Parathyroid adenoma (tissue), 2 donors: ENCODE measurements around the gene NEO1.

ENCODE experiments used
- H2AFZ ChIP-seq: fragments of 300-600 bp; sonication (generic); one replicate; pipeline ENCODE4 v1.7.0; 2017; ENCODE audit warnings: antibody characterized with exemption, mild to moderate bottlenecking
- H3K27ac ChIP-seq: fragments of 300-600 bp; sonication (generic); one replicate; pipeline ENCODE4 v1.7.0; 2017
- H3K27me3 ChIP-seq: fragments of 300-600 bp; sonication (generic); one replicate; pipeline ENCODE4 v1.7.0; 2017; ENCODE audit warnings: low read length; ENCODE audit not compliant: control insufficient read depth, insufficient read depth
- H3K36me3 ChIP-seq: fragments of 300-600 bp; sonication (generic); one replicate; pipeline ENCODE4 v1.7.0; 2017; ENCODE audit warnings: low read length; ENCODE audit not compliant: control insufficient read depth, insufficient read depth
- H3K4me1 ChIP-seq: fragments of 300-600 bp; sonication (generic); one replicate; pipeline ENCODE4 v1.7.0; 2017; ENCODE audit warnings: control low read depth
- H3K4me2 ChIP-seq: fragments of 300-600 bp; sonication (generic); one replicate; pipeline ENCODE4 v1.7.0; 2017; ENCODE audit warnings: low read length
- H3K4me3 ChIP-seq: fragments of 300-600 bp; sonication (generic); one replicate; pipeline ENCODE4 v1.7.0; 2017; ENCODE audit warnings: low read depth, low read length
- H3K79me2 ChIP-seq: fragments of 300-600 bp; sonication (generic); one replicate; pipeline ENCODE4 v1.7.0; 2017; ENCODE audit warnings: control low read depth
- H3K9ac ChIP-seq: fragments of 300-600 bp; sonication (generic); one replicate; pipeline ENCODE4 v1.7.0; 2017; ENCODE audit warnings: mild to moderate bottlenecking
- H3K9me3 ChIP-seq: fragments of 300-600 bp; sonication (generic); one replicate; pipeline ENCODE4 v1.7.0; 2017; ENCODE audit warnings: low read length; ENCODE audit not compliant: control insufficient read depth
- TF ChIP-seq, protein P1 (sequence below): fragments of 300-600 bp; sonication (generic); IDR thresholded peaks from one replicate; pipeline ENCODE4 v1.7.0; 2017; ENCODE audit warnings: antibody characterized with exemption, mild to moderate bottlenecking
- donor health status: primary hyperparathyroidism.

Gene NEO1

DNA sequence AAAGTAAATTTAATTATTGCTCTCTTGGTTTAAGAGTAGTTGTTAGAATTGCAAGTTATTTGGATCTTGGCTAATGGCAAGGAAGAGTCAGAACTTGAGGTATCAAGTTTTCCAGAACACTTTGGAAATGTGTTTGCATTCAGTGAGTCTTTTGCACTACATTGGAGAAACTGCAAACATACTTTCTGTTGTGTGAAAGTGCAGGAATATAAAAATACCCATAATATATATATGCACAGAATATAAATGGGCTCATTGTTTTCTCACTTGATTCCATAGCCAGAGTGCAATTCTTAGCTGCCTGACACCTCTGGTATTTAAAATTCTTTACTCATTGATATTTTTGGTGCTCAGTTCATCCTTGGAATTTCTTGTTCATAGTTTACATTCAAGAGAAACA is 223.6 kb downstream of the NEO1 start:
- no peak overlapping the region for H3K9ac ChIP-seq
- H2AFZ ChIP-seq, result no peak overlapping the region
- H3K4me2 ChIP-seq, result no peak overlapping the region
- H3K9me3 ChIP-seq, result no peaks in the 10 kb centered on the region
- TF ChIP-seq, protein P1, sequence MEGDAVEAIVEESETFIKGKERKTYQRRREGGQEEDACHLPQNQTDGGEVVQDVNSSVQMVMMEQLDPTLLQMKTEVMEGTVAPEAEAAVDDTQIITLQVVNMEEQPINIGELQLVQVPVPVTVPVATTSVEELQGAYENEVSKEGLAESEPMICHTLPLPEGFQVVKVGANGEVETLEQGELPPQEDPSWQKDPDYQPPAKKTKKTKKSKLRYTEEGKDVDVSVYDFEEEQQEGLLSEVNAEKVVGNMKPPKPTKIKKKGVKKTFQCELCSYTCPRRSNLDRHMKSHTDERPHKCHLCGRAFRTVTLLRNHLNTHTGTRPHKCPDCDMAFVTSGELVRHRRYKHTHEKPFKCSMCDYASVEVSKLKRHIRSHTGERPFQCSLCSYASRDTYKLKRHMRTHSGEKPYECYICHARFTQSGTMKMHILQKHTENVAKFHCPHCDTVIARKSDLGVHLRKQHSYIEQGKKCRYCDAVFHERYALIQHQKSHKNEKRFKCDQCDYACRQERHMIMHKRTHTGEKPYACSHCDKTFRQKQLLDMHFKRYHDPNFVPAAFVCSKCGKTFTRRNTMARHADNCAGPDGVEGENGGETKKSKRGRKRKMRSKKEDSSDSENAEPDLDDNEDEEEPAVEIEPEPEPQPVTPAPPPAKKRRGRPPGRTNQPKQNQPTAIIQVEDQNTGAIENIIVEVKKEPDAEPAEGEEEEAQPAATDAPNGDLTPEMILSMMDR, result no peak
- H3K4me1 ChIP-seq, result no peaks in the 10 kb centered on the region
- H3K27me3 ChIP-seq, result no peaks in the 10 kb centered on the region
- H3K79me2 ChIP-seq, result no peaks in the 10 kb centered on the region
- H3K27ac ChIP-seq, result no peak overlapping the region
- H3K36me3 ChIP-seq, result no peaks in the 10 kb centered on the region
- no peak overlapping the region for H3K4me3 ChIP-seq

DNA sequence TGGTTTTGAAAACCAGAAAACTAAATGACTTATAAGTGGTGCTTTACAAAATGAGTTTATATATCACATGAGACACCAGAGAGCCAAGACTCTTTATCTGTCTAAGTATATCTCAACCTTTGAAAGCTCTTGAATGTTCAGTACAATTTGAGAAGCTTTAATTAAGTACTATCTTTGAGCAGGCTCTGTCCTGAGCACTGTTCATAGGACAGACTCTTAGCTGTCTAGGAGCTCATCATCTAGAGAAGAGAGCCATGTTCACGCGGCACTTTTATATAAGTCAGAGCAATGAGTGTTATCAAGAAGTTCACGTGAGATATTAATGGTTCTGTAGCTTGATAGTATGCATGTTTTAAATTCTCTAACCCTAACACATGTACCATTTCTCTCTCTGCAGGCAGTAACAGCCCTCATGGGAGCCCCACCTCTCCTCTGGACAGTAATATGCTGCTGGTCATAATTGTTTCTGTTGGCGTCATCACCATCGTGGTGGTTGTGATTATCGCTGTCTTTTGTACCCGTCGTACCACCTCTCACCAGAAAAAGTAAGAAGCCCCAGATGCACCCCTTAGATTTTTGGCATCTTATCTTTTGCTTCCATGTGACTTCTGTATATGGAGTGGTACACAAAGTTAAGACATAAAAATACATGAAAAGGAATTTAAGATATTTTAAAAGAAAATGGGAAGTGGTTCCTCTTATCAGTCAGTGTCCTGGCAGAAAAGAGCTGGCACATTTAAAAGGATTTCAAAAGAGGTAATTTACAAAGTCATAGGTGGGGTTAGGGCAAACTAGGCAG is 230.5 kb downstream of the NEO1 start:
- H3K79me2 ChIP-seq, result no peaks in the 10 kb centered on the region
- H2AFZ ChIP-seq, result no peak overlapping the region
- TF ChIP-seq, protein P1, result no peak
- no peaks in the 10 kb centered on the region for H3K27me3 ChIP-seq
- H3K27ac ChIP-seq, result no peak overlapping the region
- H3K36me3 ChIP-seq, result no peaks in the 10 kb centered on the region
- no peaks in the 10 kb centered on the region for H3K9me3 ChIP-seq
- no peaks in the 10 kb centered on the region for H3K4me1 ChIP-seq
- H3K4me2 ChIP-seq, result no peak overlapping the region
- no peak overlapping the region for H3K4me3 ChIP-seq
- H3K9ac ChIP-seq, result no peak overlapping the region

DNA sequence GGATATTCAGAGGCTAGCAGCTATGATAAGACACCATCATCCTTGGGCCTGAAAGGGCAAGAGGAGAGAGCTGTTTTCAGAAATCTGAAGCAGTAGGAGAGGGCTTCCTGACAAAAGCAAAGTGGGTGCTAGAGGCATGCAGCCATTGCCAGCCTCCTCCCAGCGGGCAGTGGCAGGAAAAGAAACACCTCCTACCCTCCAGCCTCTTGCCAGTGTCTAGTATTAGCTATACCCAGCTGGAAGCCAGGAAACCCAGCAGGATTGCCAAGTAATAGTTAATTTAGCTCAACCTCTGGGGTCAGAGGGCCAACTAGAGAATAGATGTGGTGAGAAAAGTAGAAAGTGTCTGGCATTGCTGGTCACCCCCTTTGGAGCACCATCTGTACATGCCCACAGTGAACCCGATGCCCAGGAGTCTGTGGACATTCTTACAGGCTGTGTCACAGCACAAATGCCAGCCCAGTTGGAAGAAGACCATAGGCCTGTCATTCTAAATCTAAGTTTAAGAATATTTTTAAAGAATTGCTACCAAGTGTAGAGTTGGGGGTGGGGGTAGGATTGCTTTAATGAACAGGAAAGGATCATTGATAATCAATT is 231.2 kb downstream of the NEO1 start:
- Histone ChIP-seq H3K9ac (no peak overlapping the region), H2AFZ (no peak overlapping the region), H3K36me3 (no peaks in the 10 kb centered on the region), H3K9me3 (no peaks in the 10 kb centered on the region), H3K27me3 (no peaks in the 10 kb centered on the region), H3K4me3 (no peak overlapping the region), H3K27ac (no peak overlapping the region), H3K4me2 (no peak overlapping the region), H3K79me2 (no peaks in the 10 kb centered on the region), H3K4me1 (no peaks in the 10 kb centered on the region)
- TF ChIP-seq, protein P1, result no peak

DNA sequence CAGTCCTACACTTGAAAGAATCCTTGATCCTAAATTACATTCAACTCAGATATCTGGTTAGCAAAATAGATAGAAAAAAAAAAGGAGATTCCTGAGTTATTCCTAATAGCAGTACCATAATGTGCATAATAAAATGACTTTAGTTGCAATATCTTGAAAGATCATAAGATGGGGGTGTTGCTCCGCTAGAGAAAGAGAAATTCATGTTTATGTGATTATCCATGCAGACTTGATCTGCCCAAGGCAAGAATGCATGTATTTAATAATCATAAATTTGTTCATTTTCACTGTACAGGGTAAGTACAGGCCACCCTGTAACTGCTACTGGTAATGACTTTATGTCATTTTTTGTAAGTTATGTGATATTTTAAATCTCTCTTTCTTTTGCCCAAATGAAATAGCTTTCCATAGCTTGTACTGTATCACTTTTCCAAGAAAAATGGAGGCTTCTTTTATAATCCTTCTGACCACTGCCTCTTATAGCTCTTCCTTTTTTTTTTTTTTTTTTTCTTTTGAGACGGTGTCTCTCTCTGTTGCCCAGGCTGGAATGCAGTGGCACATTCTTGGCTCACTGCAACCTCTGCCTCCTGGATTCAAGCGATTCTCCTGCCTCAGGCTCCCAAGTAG is 231.9 kb downstream of the NEO1 start:
- no peak overlapping the region for H3K27ac ChIP-seq
- no peak overlapping the region for H2AFZ ChIP-seq
- no peaks in the 10 kb centered on the region for H3K27me3 ChIP-seq
- H3K4me1 ChIP-seq, result no peaks in the 10 kb centered on the region
- TF ChIP-seq, protein P1, result no peak
- no peak overlapping the region for H3K4me3 ChIP-seq
- no peak overlapping the region for H3K9ac ChIP-seq
- no peaks in the 10 kb centered on the region for H3K79me2 ChIP-seq
- H3K4me2 ChIP-seq, result no peak overlapping the region
- H3K9me3 ChIP-seq, result no peaks in the 10 kb centered on the region
- no peaks in the 10 kb centered on the region for H3K36me3 ChIP-seq
